ENCODE results near the gene FAXC.

- no peak for TF ChIP-seq GTF2I (CRISPR knock-in tag; conservative IDR thresholded peaks at IDR 0.05)
- TF ChIP-seq, protein P1, sequence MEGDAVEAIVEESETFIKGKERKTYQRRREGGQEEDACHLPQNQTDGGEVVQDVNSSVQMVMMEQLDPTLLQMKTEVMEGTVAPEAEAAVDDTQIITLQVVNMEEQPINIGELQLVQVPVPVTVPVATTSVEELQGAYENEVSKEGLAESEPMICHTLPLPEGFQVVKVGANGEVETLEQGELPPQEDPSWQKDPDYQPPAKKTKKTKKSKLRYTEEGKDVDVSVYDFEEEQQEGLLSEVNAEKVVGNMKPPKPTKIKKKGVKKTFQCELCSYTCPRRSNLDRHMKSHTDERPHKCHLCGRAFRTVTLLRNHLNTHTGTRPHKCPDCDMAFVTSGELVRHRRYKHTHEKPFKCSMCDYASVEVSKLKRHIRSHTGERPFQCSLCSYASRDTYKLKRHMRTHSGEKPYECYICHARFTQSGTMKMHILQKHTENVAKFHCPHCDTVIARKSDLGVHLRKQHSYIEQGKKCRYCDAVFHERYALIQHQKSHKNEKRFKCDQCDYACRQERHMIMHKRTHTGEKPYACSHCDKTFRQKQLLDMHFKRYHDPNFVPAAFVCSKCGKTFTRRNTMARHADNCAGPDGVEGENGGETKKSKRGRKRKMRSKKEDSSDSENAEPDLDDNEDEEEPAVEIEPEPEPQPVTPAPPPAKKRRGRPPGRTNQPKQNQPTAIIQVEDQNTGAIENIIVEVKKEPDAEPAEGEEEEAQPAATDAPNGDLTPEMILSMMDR (IDR thresholded peaks at IDR 0.05) = no peak
- no peak for TF ChIP-seq ETV6 (CRISPR knock-in tag; IDR thresholded peaks at IDR 0.05)
- TF ChIP-seq FOXK1 (CRISPR knock-in tag; IDR thresholded peaks at IDR 0.05) = no peak
These were observed 97.1 kb downstream of the FAXC start for GRCh38 chr6:99252421-99252820.
